Spinal cord (tissue), 10 donors: Measurements from ENCODE around the gene WDR74. TPM values are rescaled to one million over a fixed set of nuclear protein-coding genes. Genes with fewer than 3 reads are reported as not detected.
A peak's percentile ranks its signal among the peaks of the same experiment; 100 is the strongest.
"Not testable (repeated sequence)": the region's sequence is repeated elsewhere in the genome, so short reads cannot be mapped to it uniquely, and the experiment has no call there.

Experiments used
- DNase-seq, 6 donors: peaks; one replicate each; pipeline versions ENCODE4 v3.0.0 to v3.0.0-alpha.2; 2013 to 2015; ENCODE audit warnings: low spot score in 6 of 6, low read depth in 4 of 6
- H3K27ac ChIP-seq: one replicate; pipeline ENCODE4 v1.5.1; 2013; ENCODE audit warnings: low read depth, low read length, control low read depth
- H3K27me3 ChIP-seq: one replicate; pipeline ENCODE4 v1.6.1; 2013; ENCODE audit warnings: low read length; ENCODE audit not compliant: control insufficient read depth, insufficient read depth
- H3K36me3 ChIP-seq: one replicate; pipeline ENCODE4 v1.6.1; 2013; ENCODE audit warnings: low read length; ENCODE audit not compliant: control insufficient read depth, insufficient read depth
- H3K4me1 ChIP-seq: one replicate; pipeline ENCODE4 v1.6.1; 2013; ENCODE audit warnings: low read length; ENCODE audit not compliant: control insufficient read depth, insufficient read depth
- H3K4me3 ChIP-seq: one replicate; pipeline ENCODE4 v1.5.1; 2013; ENCODE audit warnings: low read depth, low read length, control low read depth
- H3K9me3 ChIP-seq: one replicate; pipeline ENCODE4 v1.6.1; 2013; ENCODE audit warnings: low read length; ENCODE audit not compliant: control insufficient read depth, insufficient read depth
- WGBS: methylation state at CpG from one replicate; pipeline ENCODE4 v1.1.5; 2013; ENCODE audit warnings: missing lambda C conversion rate; ENCODE audit not compliant: insufficient coverage; 5-methylcytosine and 5-hydroxymethylcytosine counted together
- polyA plus RNA-seq, 2 donors: library from polyadenylated mRNA; unstranded; fragments of 120-200 nt; gene quantifications; one replicate each; pipeline ENCODE4 v1.2.1, GENCODE V29; 2013; ENCODE audit not compliant: insufficient read length in 2 of 2
- total RNA-seq, 2 donors: library from RNA; depleted of rRNA in 1 of 2; stranded (reverse); fragments of 120-200 nt in 1 of 2; fragments of >200 nt in 1 of 2; gene quantifications; one replicate each; pipeline versions ENCODE4 v1.2.3 to v1.2.4, GENCODE V29; 2013 to 2014
- donor health status: healthy.

WDR74 gene
- total and polyA plus RNA-seq, 4 donors, result 25.5 to 45.5 (median 38.5) TPM

GRCh38 chr11:62830904-62831519 lies 8.4 kb downstream of the WDR74 start:
- peaks cover 56% of the 10 kb centered on the region for H3K36me3 ChIP-seq
- H3K4me3 ChIP-seq, result peak overlapping the region; percentile 97

GRCh38 chr11:62828130-62828529 lies 11.3 kb downstream of the WDR74 start:
- not testable (repeated sequence) for H3K27me3 ChIP-seq, H3K4me3 ChIP-seq, H3K9me3 ChIP-seq, H3K27ac ChIP-seq, DNase-seq
- 98% methylated on average over 5 of the region's 8 CpGs for WGBS
- Histone ChIP-seq H3K36me3 (peaks cover 58% of the 10 kb centered on the region), H3K4me1 (peaks cover 18% of the 10 kb centered on the region)

More at GRCh38 chr11:62830904-62831519, 8.4 kb downstream of the WDR74 start:
- Histone ChIP-seq H3K27me3 (no peaks in the 10 kb centered on the region), H3K9me3 (no peaks in the 10 kb centered on the region), H3K27ac (peak overlapping the region; percentile 99), H3K4me1 (peaks cover 23% of the 10 kb centered on the region)
- WGBS, result 0% methylated on average over 25 of the region's 33 CpGs
- peak in 1 of 6 donors; percentile 23 for DNase-seq

- Histone ChIP-seq H3K36me3 (peaks cover 82% of the 10 kb centered on the region), H3K4me1 (no peaks in the 10 kb centered on the region), H3K9me3 (no peaks in the 10 kb centered on the region), H3K4me3 (no peak overlapping the region), H3K27ac (no peak overlapping the region), H3K27me3 (no peaks in the 10 kb centered on the region)
- no peak for DNase-seq
- WGBS, result 100% methylated on average over 3 of the region's 3 CpGs
Observed at GRCh38 chr11:62823677-62824076, 15.7 kb downstream of the WDR74 start.

- no peaks in the 10 kb centered on the region for H3K9me3 ChIP-seq
- H3K27ac ChIP-seq, result no peak overlapping the region
- H3K4me3 ChIP-seq, result no peak overlapping the region
- WGBS, result 96% methylated on average over 2 of the region's 4 CpGs
- no peak for DNase-seq
- H3K36me3 ChIP-seq, result peaks cover 63% of the 10 kb centered on the region
- no peaks in the 10 kb centered on the region for H3K4me1 ChIP-seq
- no peaks in the 10 kb centered on the region for H3K27me3 ChIP-seq
Observed at GRCh38 chr11:62817129-62817528, 22.3 kb downstream of the WDR74 start.

GRCh38 chr11:62816557-62816956 lies 22.8 kb downstream of the WDR74 start:
- no peak overlapping the region for H3K27ac ChIP-seq
- no peak for DNase-seq
- H3K4me1 ChIP-seq, result no peaks in the 10 kb centered on the region
- WGBS, result 90% methylated on average over 4 of the region's 8 CpGs
- H3K36me3 ChIP-seq, result peaks cover 57% of the 10 kb centered on the region
- H3K4me3 ChIP-seq, result no peak overlapping the region
- H3K27me3 ChIP-seq, result no peaks in the 10 kb centered on the region
- no peaks in the 10 kb centered on the region for H3K9me3 ChIP-seq

- DNase-seq, result no peak
- Histone ChIP-seq H3K9me3 (no peaks in the 10 kb centered on the region), H3K4me1 (no peaks in the 10 kb centered on the region), H3K27me3 (no peaks in the 10 kb centered on the region), H3K27ac (no peak overlapping the region), H3K36me3 (peaks cover 33% of the 10 kb centered on the region), H3K4me3 (no peak overlapping the region)
- 78% methylated on average over 2 of the region's 2 CpGs for WGBS
Observed at GRCh38 chr11:62811659-62812058, 27.7 kb downstream of the WDR74 start.

- Histone ChIP-seq H3K27me3 (no peaks in the 10 kb centered on the region), H3K4me1 (peaks cover 4% of the 10 kb centered on the region), H3K27ac (no peak overlapping the region), H3K4me3 (no peak overlapping the region), H3K36me3 (peaks cover 31% of the 10 kb centered on the region), H3K9me3 (no peaks in the 10 kb centered on the region)
- 76% methylated on average over 1 of the region's 1 CpG for WGBS
- DNase-seq, result no peak
Observed at GRCh38 chr11:62810748-62811147, 28.6 kb downstream of the WDR74 start.

GRCh38 chr11:62806611-62807121 lies 32.7 kb downstream of the WDR74 start:
- H3K4me3 ChIP-seq, result no peak overlapping the region
- no peaks in the 10 kb centered on the region for H3K27me3 ChIP-seq
- DNase-seq, result no peak
- 63% methylated on average over 5 of the region's 5 CpGs for WGBS
- H3K4me1 ChIP-seq, result peaks cover 7% of the 10 kb centered on the region
- H3K27ac ChIP-seq, result no peak overlapping the region
- H3K36me3 ChIP-seq, result peaks cover 29% of the 10 kb centered on the region
- no peaks in the 10 kb centered on the region for H3K9me3 ChIP-seq

- no peaks in the 10 kb centered on the region for H3K27me3 ChIP-seq
- H3K4me1 ChIP-seq, result peaks cover 7% of the 10 kb centered on the region
- H3K36me3 ChIP-seq, result peaks cover 36% of the 10 kb centered on the region
- peak overlapping the region; percentile 90 for H3K4me3 ChIP-seq
- DNase-seq, result peak in 1 of 6 donors; percentile 61
- peak overlapping the region; percentile 79 for H3K27ac ChIP-seq
- H3K9me3 ChIP-seq, result no peaks in the 10 kb centered on the region
- 23% methylated on average over 6 of the region's 12 CpGs for WGBS
Observed at GRCh38 chr11:62805961-62806441, 33.4 kb downstream of the WDR74 start.
